Bronchial smooth muscle cell (primary cell): ENCODE measurements around the gene GTSE1. TPM values are rescaled to one million over a fixed set of nuclear protein-coding genes. Genes with fewer than 3 reads are reported as not detected.

Source experiments
- total RNA-seq: library from RNA; depleted of rRNA; stranded (reverse); fragments of >200 nt; gene quantifications from 2 replicates; pipeline ENCODE4 v1.2.1, GENCODE V29; 2014

GTSE1 gene, protein sequence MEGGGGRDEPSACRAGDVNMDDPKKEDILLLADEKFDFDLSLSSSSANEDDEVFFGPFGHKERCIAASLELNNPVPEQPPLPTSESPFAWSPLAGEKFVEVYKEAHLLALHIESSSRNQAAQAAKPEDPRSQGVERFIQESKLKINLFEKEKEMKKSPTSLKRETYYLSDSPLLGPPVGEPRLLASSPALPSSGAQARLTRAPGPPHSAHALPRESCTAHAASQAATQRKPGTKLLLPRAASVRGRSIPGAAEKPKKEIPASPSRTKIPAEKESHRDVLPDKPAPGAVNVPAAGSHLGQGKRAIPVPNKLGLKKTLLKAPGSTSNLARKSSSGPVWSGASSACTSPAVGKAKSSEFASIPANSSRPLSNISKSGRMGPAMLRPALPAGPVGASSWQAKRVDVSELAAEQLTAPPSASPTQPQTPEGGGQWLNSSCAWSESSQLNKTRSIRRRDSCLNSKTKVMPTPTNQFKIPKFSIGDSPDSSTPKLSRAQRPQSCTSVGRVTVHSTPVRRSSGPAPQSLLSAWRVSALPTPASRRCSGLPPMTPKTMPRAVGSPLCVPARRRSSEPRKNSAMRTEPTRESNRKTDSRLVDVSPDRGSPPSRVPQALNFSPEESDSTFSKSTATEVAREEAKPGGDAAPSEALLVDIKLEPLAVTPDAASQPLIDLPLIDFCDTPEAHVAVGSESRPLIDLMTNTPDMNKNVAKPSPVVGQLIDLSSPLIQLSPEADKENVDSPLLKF
- 0.17 and 0.95 TPM in 2 replicates for total RNA-seq

GRCh38 chr22:46296257-46297150 is at the start of gene GTSE1:
TSS of gene GTSE1 (plus strand) at chr22:46296870. CDS start at chr22:46297401, 531 bp downstream.

GRCh38 chr22:46250035-46250782 is 46.5 kb upstream of the GTSE1 start, which contains the start of gene CDPF1:
TSS of gene CDPF1 (minus strand) at chr22:46250293. CDS start at chr22:46248284, 2,009 bp downstream.

GRCh38 chr22:46263216-46263590 is 33.5 kb upstream of the GTSE1 start, which contains the start of gene PKDREJ:
TSS of gene PKDREJ (minus strand) at chr22:46263343. CDS start at chr22:46263322, 21 bp downstream.

GRCh38 chr22:46267431-46268279 is 29.0 kb upstream of the GTSE1 start, which contains the start of gene TTC38:
TSS of gene TTC38 (plus strand) at chr22:46268008. CDS start at chr22:46268040, 32 bp downstream.

DNA sequence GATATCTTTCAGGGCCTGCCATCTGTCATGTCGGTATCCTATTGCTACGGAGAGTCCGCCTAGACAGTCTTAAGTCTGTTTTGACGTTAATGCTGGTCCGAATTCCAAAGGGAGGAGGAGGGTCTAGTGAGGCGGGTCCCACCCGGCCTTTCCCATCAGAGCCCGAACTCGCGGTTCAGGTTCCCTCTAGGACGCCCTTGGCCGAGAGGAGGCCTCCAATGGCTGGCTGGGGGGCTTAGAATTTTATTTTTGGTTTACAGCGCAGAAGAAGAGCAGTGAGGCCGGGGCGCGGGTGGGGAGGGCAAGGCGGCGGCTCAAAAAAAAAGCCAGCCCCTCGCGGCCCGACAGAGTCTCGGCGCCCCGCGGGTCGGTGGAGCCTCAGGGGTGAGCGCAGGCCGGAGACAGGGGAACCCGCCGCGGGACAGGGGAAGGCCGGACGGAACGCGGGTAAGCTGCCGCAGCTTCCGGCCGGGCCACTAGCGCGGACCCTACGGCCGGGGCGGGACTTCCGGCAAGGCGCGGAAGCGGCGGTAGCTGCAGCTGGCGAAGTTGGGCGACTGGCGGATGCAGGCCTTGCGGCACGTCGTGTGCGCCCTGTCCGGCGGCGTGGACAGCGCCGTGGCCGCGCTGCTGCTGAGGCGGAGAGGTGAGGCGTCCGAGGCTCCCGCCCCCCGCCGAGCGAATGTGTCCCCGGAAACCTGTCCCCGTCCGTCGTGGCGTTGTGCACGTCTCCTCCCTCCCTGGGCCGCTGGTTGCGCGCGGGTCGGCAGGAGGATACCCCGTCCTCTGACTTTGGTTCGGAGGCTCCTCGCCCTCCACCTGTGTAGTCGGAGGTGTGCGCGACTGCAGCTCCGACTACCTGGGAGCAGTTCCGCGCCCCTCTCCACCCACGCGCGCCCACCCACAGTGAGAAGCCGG is 38.8 kb downstream of the GTSE1 start, which contains the start of gene TRMU:
Gene TRMU (plus strand): TSS at position 514 of the 918 bp plus-strand sequence. CDS start 51 bp downstream, at position 565.

Other genes starting within 250 kb of the GTSE1 start
- 6.6 and 6.8 TPM in 2 replicates for gene PPARA, start 146.3 kb upstream of the GTSE1 start, total RNA-seq
- gene CDPF1, start 46.6 kb upstream of the GTSE1 start, total RNA-seq = 6.7 and 11.7 TPM in 2 replicates
- under 0.01 and 0.09 TPM in 2 replicates for gene PKDREJ, start 33.5 kb upstream of the GTSE1 start, total RNA-seq
- 21.0 and 25.7 TPM in 2 replicates for gene TTC38, start 28.9 kb upstream of the GTSE1 start, total RNA-seq
- 27.6 and 36.5 TPM in 2 replicates for gene TRMU, start 38.8 kb downstream of the GTSE1 start, total RNA-seq
- 0.43 and 1.4 TPM in 2 replicates for gene CELSR1, start 240.8 kb downstream of the GTSE1 start, total RNA-seq